Subcutaneous adipose tissue (tissue), 4 donors: ENCODE measurements around the gene RNF13. TPM values are rescaled to one million over a fixed set of nuclear protein-coding genes. Genes with fewer than 3 reads are reported as not detected.

Source experiments
- total RNA-seq, 4 donors: library from RNA; depleted of rRNA; stranded (reverse); fragments of >200 nt; gene quantifications; one replicate each; pipeline ENCODE4 v1.1.0, GENCODE V29; 2016
- TF ChIP-seq, protein P1 (sequence below): fragments of 450-650 bp; IDR thresholded peaks from one replicate; pipeline ENCODE4 v1.5.1; 2016; ENCODE audit warnings: low read depth, mild to moderate bottlenecking, control low read depth, antibody characterized with exemption, moderate library complexity

RNF13 gene
- total RNA-seq, 4 donors from 2014 or later = 81.0 to 188 (median 128) TPM

DNA sequence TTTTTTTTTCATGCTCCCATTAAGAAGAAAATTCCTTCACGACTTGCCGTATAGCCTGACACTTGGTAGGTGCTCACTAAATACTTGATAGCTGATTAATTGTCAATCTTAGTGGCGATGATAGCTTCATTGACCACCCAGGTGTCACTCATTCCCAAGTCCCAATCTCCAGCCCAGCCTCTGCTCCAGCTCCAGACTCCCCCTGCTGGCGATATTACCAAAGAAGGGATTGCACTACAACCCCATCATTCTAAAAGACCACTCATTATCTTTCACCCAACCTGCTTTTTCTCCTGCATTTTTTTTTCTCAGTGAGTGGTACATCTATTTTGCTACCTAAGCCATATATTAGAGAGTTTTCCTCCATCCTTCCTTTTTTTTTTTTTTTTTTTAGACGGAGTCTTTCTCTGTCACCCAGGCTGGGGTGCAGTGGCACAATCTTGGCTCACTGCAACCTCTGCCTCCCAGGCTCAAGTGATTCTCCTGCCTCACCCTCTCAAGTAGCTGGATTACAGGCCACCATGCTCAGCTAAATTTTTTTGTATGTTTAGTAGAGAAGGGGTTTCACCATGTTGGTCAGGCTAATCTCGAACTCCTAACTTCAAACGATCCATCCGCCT lies 41.3 kb upstream of the RNF13 start:
- TF ChIP-seq, protein P1, sequence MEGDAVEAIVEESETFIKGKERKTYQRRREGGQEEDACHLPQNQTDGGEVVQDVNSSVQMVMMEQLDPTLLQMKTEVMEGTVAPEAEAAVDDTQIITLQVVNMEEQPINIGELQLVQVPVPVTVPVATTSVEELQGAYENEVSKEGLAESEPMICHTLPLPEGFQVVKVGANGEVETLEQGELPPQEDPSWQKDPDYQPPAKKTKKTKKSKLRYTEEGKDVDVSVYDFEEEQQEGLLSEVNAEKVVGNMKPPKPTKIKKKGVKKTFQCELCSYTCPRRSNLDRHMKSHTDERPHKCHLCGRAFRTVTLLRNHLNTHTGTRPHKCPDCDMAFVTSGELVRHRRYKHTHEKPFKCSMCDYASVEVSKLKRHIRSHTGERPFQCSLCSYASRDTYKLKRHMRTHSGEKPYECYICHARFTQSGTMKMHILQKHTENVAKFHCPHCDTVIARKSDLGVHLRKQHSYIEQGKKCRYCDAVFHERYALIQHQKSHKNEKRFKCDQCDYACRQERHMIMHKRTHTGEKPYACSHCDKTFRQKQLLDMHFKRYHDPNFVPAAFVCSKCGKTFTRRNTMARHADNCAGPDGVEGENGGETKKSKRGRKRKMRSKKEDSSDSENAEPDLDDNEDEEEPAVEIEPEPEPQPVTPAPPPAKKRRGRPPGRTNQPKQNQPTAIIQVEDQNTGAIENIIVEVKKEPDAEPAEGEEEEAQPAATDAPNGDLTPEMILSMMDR = no peak

DNA sequence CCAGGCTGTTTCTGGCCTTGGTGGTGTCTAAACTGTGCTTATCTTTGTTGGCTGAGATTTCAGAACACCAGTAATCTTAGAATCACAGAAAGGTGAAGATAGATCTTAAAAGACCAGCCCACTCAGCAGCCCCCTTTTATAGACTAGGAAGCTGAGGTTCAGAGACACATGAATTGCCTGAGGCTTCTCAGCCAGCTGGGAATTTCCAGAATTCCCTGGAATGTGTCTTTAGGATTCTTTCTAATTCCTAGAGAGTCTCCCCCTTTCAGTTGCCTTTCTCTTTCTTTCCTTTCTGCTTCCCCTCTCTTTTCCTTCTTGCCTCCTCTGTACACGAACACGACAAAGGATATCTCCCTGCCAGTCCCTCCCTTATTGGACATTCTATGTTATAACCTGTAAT lies 40.2 kb upstream of the RNF13 start:
- TF ChIP-seq, protein P1 = no peak

DNA sequence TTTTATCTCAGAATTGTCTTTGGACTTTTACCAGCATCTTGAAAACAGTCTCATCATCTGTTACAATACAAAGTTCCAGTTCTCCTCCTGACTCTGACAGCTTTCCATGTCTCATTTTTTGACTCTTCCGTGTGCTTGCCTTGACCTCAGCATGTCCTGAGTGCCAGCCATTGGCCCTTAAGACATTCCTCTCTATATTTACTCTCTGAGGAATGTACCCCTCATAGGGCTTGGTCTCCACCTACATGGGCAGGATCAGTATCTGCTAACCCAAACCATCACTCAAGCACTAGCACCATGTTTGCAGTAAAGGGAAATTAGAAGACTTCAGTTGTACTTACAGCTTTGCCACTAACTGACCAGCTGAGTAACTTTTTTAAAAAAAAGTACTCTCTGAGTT lies 36.8 kb upstream of the RNF13 start:
- TF ChIP-seq, protein P1 = no peak

DNA sequence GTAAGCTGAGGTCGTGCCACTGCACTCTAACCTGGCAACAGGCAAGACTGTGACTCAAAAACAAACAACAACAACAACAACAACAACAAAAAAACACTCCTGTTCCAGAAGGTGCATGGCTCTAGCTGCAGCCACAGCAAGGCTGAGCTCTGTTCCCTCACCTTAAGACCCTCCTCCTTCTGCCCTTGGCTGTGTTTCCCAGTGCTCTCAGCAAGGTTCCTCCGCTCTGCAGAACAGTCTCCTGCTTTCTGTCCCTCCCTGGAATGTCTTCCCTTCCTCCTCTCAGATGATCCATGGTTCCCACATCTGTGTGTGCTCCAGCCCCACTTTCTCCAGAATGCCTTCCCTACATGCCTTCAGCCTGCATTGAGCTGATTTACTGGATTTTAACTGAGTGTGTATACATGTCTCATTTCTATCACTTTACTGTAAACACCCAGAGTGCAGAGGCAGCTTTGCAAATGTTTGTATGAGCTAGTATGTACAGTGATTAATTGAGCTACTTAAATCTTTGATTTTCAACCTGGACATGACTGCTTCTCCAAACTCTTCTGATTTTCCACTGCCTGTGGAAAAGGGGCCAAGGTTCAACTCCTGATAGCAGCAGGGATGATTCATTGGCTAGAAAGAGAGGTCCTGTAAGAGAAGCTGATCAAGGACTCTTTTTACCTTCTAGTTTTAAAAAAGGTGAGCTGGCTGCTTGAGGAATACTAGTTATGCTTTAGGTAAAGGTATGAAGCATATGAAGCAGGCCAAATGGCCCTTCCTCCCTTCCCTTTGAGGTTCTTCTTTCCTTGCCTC lies 35.4 kb upstream of the RNF13 start:
- TF ChIP-seq, protein P1 = no peak

DNA sequence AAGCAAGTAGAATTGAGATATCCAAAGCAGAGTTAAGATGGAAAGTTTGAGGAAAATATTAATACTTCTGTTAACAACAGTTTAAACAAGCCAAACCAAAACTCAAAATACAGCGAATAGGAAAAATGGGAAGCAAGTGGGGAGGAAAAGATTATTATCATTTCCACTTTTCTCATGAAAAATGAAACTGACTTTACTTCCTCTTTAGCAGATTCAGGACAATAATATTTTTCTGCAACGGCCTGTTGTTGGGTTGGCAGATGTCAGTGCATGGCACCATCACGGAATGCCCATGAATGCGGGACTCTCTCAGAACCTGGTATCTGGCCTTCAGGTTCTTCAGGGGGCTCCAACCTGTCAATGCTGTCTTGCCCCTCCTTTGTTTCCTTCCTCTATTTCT lies 31.8 kb upstream of the RNF13 start:
- TF ChIP-seq, protein P1 = no peak

DNA sequence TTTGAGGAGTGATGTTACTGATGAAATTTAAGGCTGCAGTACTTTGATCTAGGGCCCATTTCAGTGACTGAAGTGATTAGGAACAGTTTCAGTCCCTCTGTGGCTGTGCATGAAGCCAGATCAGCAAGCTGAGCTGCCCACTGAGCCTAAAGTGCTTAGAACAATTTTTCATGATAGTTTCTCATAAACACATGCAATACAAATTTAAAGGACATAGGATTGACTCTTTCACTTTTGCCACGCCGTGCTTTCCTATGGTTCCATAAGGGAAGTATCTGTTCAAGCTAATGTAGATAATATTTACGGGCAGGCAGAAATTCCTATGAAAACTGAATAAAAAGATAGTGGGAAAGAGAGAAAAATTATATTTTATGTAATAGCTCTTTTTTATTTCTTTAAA lies 31.3 kb upstream of the RNF13 start:
- TF ChIP-seq, protein P1 = no peak

DNA sequence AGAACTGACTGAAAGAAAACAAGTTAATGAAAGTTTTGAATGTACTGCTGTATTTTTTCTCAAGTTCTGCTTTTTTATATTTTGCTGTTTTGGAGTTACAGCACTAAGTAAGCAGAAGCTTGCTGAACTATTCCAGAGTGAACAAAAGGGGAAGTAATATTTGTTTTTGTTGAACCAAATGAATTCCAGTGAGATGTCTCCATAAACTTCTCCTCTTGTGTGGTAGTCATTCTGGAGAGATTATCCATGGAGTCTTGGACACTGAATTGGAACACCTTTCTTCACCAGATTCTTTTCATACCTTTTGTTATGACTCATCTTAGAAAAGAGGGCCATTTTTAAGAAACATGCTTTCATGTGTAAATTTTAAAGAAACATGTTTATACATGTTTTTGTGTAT lies 29.4 kb upstream of the RNF13 start:
- TF ChIP-seq, protein P1 = no peak
